ENCODE results near the gene ZBTB37.

Gene ZBTB37

DNA sequence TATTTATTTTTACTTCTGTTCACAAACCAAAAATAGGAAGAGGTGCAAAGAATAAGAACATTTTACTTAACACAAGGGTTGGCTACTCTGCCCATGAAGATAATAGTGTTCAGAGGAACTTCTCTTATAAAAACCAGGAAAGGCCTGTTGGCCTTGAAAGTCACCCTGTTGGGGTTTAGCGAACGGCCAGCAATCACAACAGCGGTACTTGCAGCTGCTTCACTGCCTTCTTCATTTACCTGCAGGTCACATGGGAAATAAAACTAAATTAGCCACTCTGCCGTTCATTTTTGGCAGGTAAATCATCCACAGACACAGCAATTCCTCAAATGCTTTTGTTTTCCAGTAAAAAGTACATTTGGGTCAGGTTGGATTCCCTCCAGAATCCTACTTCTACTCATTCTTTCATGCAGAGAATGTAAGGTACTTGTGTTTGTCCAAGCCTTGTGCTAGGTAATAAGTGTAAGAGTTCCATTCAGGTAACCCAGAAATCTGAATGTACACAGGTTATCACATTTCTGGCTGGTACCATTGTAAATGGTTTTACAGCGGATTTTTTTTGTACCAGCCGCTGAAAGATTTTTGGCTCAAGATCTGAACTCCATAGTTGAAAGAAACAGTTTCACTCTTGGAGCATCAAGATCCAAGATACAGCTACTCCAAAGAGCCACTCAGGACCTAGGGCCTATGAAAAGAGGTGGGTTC lies 35.8 kb downstream of the ZBTB37 start:
- DNase-seq (ENCODE audit: low spot score): no peak
- TF ChIP-seq, protein P1, sequence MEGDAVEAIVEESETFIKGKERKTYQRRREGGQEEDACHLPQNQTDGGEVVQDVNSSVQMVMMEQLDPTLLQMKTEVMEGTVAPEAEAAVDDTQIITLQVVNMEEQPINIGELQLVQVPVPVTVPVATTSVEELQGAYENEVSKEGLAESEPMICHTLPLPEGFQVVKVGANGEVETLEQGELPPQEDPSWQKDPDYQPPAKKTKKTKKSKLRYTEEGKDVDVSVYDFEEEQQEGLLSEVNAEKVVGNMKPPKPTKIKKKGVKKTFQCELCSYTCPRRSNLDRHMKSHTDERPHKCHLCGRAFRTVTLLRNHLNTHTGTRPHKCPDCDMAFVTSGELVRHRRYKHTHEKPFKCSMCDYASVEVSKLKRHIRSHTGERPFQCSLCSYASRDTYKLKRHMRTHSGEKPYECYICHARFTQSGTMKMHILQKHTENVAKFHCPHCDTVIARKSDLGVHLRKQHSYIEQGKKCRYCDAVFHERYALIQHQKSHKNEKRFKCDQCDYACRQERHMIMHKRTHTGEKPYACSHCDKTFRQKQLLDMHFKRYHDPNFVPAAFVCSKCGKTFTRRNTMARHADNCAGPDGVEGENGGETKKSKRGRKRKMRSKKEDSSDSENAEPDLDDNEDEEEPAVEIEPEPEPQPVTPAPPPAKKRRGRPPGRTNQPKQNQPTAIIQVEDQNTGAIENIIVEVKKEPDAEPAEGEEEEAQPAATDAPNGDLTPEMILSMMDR (IDR thresholded peaks at IDR 0.05; ENCODE audit: extremely low read depth, insufficient read depth, missing control alignments): no peak
- in situ Hi-C loops (cut with MboI; ENCODE audit: low pct_unique_long_range_greater_than_20kb, low sequenced_read_pairs, unreplicated experiment): no loop called here

DNA sequence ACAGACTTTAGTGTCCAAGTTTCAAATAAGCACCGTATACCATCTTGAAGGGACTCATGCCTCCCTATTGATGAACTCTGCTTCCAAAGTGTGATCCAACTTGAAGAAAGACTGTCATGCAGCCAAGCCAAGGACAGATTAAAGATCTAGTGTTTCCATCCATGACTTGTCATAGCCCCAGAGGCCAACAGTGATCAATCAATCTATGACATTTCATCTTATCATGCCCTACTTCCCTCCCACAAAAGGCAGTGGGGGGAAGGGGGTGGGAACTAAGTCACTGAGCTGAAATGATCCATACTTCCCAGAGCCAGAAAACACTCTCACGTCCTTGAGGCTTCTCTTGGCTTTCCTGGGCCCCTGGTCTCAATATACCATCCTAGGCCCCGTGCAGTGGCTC lies 44.9 kb downstream of the ZBTB37 start:
- in situ Hi-C loops (cut with MboI; ENCODE audit: low pct_unique_long_range_greater_than_20kb, low sequenced_read_pairs, unreplicated experiment): no loop called here
- TF ChIP-seq, protein P1 (IDR thresholded peaks at IDR 0.05; ENCODE audit: extremely low read depth, insufficient read depth, missing control alignments): no peak
- DNase-seq (ENCODE audit: low spot score): no peak

DNA sequence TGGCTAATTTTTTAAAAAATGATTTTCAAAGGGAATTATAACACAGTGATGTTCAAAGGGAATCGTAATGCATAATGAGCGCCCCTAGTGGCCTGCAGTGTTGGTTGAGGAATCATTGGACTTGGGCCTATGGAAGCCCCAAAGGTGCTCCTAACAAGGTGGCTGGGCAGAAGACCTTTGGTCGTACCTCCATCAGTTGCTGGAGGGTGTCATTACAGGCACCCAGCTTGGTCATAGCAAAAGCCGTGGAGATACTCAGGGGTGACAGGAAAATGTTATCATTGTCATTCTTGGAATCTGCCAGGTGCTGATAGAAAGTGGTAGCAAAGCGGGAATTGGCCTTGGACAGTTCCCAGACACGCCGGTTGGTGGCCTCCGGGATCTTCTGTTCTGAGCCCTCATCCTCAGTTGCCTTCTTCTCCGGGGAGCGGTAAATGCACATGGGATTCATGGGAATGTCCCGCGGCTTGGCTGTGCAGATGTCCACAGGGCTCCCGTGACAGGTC lies 46.2 kb downstream of the ZBTB37 start:
- peak; percentile 51 for DNase-seq (ENCODE audit: low spot score)
- in situ Hi-C loops (cut with MboI; ENCODE audit: low pct_unique_long_range_greater_than_20kb, low sequenced_read_pairs, unreplicated experiment): no loop called here
- TF ChIP-seq, protein P1 (IDR thresholded peaks at IDR 0.05; ENCODE audit: extremely low read depth, insufficient read depth, missing control alignments): peak; percentile 79

DNA sequence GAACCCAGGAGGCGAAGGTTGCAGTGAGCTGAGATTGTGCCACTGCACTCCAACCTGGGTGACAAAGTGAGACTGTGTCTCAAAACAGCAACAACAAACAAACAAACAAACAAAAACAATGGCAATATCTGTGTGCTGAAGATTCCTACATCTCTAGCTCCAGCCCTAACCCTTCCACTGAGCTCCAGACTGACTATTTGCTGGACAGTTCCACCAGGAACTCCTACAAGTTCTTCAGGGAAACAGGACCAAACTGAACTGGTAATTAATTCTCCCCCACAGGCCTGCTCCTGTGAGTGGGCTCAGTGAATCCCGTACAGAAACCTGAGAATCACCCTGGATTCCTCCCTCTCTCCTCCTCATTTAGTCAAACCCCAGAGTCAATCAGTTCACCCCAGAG lies 47.4 kb downstream of the ZBTB37 start:
- no peak for DNase-seq (ENCODE audit: low spot score)
- TF ChIP-seq, protein P1 (IDR thresholded peaks at IDR 0.05; ENCODE audit: extremely low read depth, insufficient read depth, missing control alignments): no peak
- in situ Hi-C loops (cut with MboI; ENCODE audit: low pct_unique_long_range_greater_than_20kb, low sequenced_read_pairs, unreplicated experiment): no loop called here

DNA sequence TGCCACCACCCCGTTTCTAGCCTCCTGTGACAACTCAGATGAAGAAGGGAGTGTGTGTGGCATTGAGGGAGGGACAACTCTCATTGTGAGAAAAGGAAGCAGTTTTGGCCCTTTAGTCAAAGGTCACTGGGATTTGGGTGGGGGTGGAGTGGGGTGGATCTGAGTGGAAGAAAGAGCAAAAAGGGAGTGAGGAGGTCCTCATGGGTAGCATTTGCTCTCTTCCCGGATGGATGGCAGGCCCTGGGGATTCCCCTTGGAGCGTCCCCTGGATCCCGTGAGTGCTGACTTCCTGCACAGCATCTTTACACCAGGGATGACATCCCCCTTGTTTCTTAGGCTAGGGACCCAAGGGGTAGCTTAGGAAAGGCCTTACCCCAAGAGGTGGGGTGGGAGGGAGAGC lies 48.5 kb downstream of the ZBTB37 start:
- TF ChIP-seq, protein P1 (IDR thresholded peaks at IDR 0.05; ENCODE audit: extremely low read depth, insufficient read depth, missing control alignments): no peak
- in situ Hi-C loops (cut with MboI; ENCODE audit: low pct_unique_long_range_greater_than_20kb, low sequenced_read_pairs, unreplicated experiment): no loop called here
- DNase-seq (ENCODE audit: low spot score): no peak

DNA sequence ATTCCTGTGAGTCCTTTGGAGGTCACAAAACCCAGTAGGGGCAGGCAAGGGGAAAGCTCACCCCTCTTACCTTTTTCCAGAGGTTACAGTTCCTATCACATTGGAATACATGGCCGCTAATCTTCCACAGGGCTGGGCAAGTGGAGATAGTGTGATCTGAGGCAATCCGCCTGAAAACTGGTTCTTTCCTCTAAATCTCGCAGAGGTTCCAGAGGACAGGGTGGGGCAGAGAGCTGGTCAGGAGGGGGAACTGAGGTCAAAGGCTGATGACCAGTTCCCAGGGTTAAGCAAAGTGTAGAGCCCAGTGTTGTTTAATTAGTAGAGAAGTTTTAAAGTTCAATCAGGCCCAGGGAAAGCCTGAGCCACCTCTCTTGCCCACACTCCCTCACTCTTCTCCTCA lies 49.0 kb downstream of the ZBTB37 start, which contains the start of gene SERPINC1:
Gene SERPINC1 (minus strand): TSS at position 179 of the 400 bp plus-strand sequence. CDS start 68 bp downstream, at position 111.
- TF ChIP-seq, protein P1 (IDR thresholded peaks at IDR 0.05; ENCODE audit: extremely low read depth, insufficient read depth, missing control alignments): no peak
- in situ Hi-C loops (cut with MboI; ENCODE audit: low pct_unique_long_range_greater_than_20kb, low sequenced_read_pairs, unreplicated experiment): no loop called here
- DNase-seq (ENCODE audit: low spot score): no peak
